ENCODE measurements around the gene NOD1.

DNA sequence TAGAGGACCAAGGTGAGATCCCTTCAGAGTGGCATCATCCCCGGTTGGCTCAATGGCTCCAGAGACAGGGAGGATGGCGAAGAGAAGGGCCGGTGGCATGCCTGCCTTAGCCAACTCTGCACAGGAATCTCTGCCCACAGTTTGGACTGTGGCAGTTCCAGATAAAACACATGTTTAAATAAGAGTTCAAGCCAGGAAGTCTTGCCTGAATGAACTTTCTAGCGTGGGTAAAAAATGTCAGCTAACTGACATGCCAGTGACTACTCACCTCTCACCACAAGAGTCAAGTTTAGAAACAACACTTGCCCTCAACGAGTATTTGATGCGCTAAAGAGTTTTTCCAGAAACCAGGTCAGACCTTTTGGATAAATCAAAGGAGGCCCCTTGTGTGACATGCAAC lies 3.0 kb downstream of the NOD1 start:
- TF ChIP-seq, protein P1, sequence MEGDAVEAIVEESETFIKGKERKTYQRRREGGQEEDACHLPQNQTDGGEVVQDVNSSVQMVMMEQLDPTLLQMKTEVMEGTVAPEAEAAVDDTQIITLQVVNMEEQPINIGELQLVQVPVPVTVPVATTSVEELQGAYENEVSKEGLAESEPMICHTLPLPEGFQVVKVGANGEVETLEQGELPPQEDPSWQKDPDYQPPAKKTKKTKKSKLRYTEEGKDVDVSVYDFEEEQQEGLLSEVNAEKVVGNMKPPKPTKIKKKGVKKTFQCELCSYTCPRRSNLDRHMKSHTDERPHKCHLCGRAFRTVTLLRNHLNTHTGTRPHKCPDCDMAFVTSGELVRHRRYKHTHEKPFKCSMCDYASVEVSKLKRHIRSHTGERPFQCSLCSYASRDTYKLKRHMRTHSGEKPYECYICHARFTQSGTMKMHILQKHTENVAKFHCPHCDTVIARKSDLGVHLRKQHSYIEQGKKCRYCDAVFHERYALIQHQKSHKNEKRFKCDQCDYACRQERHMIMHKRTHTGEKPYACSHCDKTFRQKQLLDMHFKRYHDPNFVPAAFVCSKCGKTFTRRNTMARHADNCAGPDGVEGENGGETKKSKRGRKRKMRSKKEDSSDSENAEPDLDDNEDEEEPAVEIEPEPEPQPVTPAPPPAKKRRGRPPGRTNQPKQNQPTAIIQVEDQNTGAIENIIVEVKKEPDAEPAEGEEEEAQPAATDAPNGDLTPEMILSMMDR (IDR thresholded peaks at IDR 0.05; ENCODE audit: low read depth, low read length): no peak
- TF ChIP-seq EZH2phosphoT487 (IDR thresholded peaks at IDR 0.05; ENCODE audit: low read depth): no peak
